H1 (cell line): Measurements from ENCODE around the gene CD244. TPM values are rescaled to one million over a fixed set of nuclear protein-coding genes. Genes with fewer than 3 reads are reported as not detected.

Experiments
- PHF8 ChIP-seq: fragments of 200-600 bp; sonication (generic); conservative IDR thresholded peaks from 2 replicates; pipeline ENCODE4 v1.7.1; 2012; ENCODE audit warnings: low read depth, mild to moderate bottlenecking, inconsistent platforms, low read length, moderate library complexity
- SUZ12 ChIP-seq: fragments of 200-600 bp; sonication (generic); IDR thresholded peaks from 2 replicates; pipeline ENCODE4 v1.6.1; 2012; ENCODE audit warnings: mild to moderate bottlenecking, inconsistent platforms, low read length, moderate library complexity, mixed read lengths
- TAF1 ChIP-seq: IDR thresholded peaks from 2 replicates; pipeline ENCODE4 v1.6.1; 2011; ENCODE audit warnings: mild to moderate bottlenecking, low read depth, low read length
- TBP ChIP-seq: IDR thresholded peaks from 2 replicates; pipeline ENCODE4 v1.6.1; 2011; ENCODE audit warnings: low read depth, low read length, improper control_type of control experiment
- polyA plus RNA-seq, 7 experiments: library from polyadenylated mRNA; depleted of rRNA in 3 of 7; stranded (reverse) in 5 of 7; unstranded in 2 of 7; fragments of >200 nt in 5 of 7; fragments of 200-250 nt in 2 of 7; gene quantifications; 1 replicate in 5 of 7; 2 replicates in 1 of 7; 4 replicates in 1 of 7; pipeline versions ENCODE4 v1.2.1 to v1.2.3, GENCODE V29; 2011 to 2013; ENCODE audit warnings: missing spikeins in 2 of 7, mixed read lengths in 2 of 7
- total RNA-seq: library from RNA; stranded (reverse); fragmentation: NEBNext Ultra II Directional; extraction: Animal tissue kit (Norgen Biotek cat#: 25700); gene quantifications from 2 replicates; pipeline ENCODE4 v1.2.1, GENCODE V29; 2021

The CD244 gene
- total and polyA plus RNA-seq, 2 of the 8 experiments (the other 6 are each of a cell fraction or from before 2014, with no cell fraction given), result not detected

GRCh38 chr1:160846281-160846680, 16.4 kb downstream of the CD244 start (continued):
- TF ChIP-seq SUZ12 (no peak), PHF8 (no peak), TBP (no peak), TAF1 (no peak)
